ENCODE data around the gene PID1.

DNA sequence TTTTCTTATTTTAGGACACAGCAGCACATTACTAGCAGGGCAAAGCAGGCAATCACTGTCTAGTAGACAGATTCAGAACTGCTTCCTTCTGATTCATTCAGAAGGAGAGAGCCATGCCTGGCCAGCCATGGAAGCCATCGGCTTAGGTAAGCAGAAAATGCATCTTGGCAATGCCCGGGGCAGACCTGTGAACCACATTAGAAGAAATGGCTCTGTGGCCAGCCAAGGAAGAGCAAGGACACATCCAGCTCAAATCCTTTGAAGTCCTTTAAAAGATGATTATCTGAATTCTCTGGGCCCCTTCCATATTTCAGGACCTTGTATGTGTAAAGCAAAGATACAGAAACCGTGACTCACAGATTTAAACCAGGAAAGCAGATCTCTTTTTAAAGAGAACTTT, 227.4 kb downstream of the PID1 start:
- TF ChIP-seq CTCF (IDR thresholded peaks at IDR 0.05): no peak
- no peak for TF ChIP-seq POLR2A (IDR thresholded peaks at IDR 0.05)
- TF ChIP-seq POLR2AphosphoS5 (IDR thresholded peaks at IDR 0.05; ENCODE audit: insufficient read depth in 1 of 2, low read depth in 1 of 2): no peak
